HL-60 (cell line): Measurements from ENCODE around the gene SFXN1.
A peak's percentile ranks its signal among the peaks of the same experiment; 100 is the strongest.
"Not testable (repeated sequence)": the region's sequence is repeated elsewhere in the genome, so short reads cannot be mapped to it uniquely, and the experiment has no call there.

Experiments
- DNase-seq, 2 experiments: peaks; one replicate each; pipeline ENCODE4 v3.0.0-alpha.2; 2010 to 2020; ENCODE audit warnings: low read depth in 1 of 2, low spot score in 1 of 2
- H3K27ac ChIP-seq: fragments of 250-450 bp; sonication (Bioruptor Pico); replicated peaks from 2 replicates; pipeline ENCODE4 v1.5.1; 2020; ENCODE audit warnings: mild to moderate bottlenecking, moderate library complexity
- H3K27me3 ChIP-seq: fragments of 250-450 bp; sonication (Bioruptor Pico); 2 replicates; pipeline ENCODE4 v1.5.1; 2021; ENCODE audit warnings: mild to moderate bottlenecking, moderate library complexity; ENCODE audit not compliant: insufficient read depth, poor library complexity, severe bottlenecking
- H3K4me3 ChIP-seq: replicated peaks from 2 replicates; pipeline ENCODE4 v1.5.1; 2011; ENCODE audit warnings: mild to moderate bottlenecking, control low read depth, low read length; ENCODE audit not compliant: insufficient read depth
- CTCF ChIP-seq: IDR thresholded peaks from one replicate; pipeline ENCODE4 v1.5.1; 2011; ENCODE audit warnings: low read length, control low read depth, inconsistent platforms; ENCODE audit not compliant: insufficient read depth
- GABPA ChIP-seq: IDR thresholded peaks from 2 replicates; pipeline ENCODE4 v1.6.1; 2012; ENCODE audit warnings: low read depth
- POLR2AphosphoS5 ChIP-seq: IDR thresholded peaks from 2 replicates; pipeline ENCODE4 v1.6.1; 2012; ENCODE audit warnings: low read depth
- REST ChIP-seq: IDR thresholded peaks from 2 replicates; pipeline ENCODE4 v1.6.1; 2012; ENCODE audit warnings: low read depth; ENCODE audit not compliant: insufficient replicate concordance
- SPI1 ChIP-seq: IDR thresholded peaks from 2 replicates; pipeline ENCODE4 v1.6.1; 2012; ENCODE audit warnings: low read depth, mild to moderate bottlenecking, borderline replicate concordance

The SFXN1 gene

GRCh38 chr5:175526691-175527090 is 48.3 kb downstream of the SFXN1 start:
- no peak for TF ChIP-seq POLR2AphosphoS5
- TF ChIP-seq SPI1: no peak
- TF ChIP-seq CTCF: no peak
- TF ChIP-seq GABPA: no peak
- no peak for TF ChIP-seq REST
- DNase-seq: no peak
- Histone ChIP-seq H3K4me3 (no peak overlapping the region), H3K27ac (no peak overlapping the region), H3K27me3 (no peaks in the 10 kb centered on the region)

- DNase-seq: no peak
- H3K27me3 ChIP-seq: no peaks in the 10 kb centered on the region
- no peak overlapping the region for H3K4me3 ChIP-seq
- TF ChIP-seq CTCF (no peak), REST (no peak), POLR2AphosphoS5 (no peak), SPI1 (no peak), GABPA (no peak)
- no peak overlapping the region for H3K27ac ChIP-seq
These were observed 53.0 kb downstream of the SFXN1 start for GRCh38 chr5:175531361-175531760.

- no peak overlapping the region for H3K4me3 ChIP-seq
- no peak for TF ChIP-seq POLR2AphosphoS5
- no peak for TF ChIP-seq REST
- peak; percentile 99 for TF ChIP-seq CTCF
- no peak for TF ChIP-seq GABPA
- no peak overlapping the region for H3K27ac ChIP-seq
- no peaks in the 10 kb centered on the region for H3K27me3 ChIP-seq
- peak; percentile 76 to 87 for DNase-seq
These were observed 55.9 kb downstream of the SFXN1 start for GRCh38 chr5:175534070-175534932.

- DNase-seq, H3K27me3 ChIP-seq, H3K4me3 ChIP-seq, H3K27ac ChIP-seq: not testable (repeated sequence)
These were observed 57.0 kb downstream of the SFXN1 start for GRCh38 chr5:175535331-175535730.
